ENCODE results near the gene ISYNA1. TPM values are rescaled to one million over a fixed set of nuclear protein-coding genes. Genes with fewer than 3 reads are reported as not detected.

ISYNA1 gene
- total and polyA plus RNA-seq, 10 of the 15 experiments (the other 5 are each of a cell fraction or from before 2014, with no cell fraction given) = 1.9 to 37.0 (median 9.1) TPM

- TF ChIP-seq MEF2A (IDR thresholded peaks at IDR 0.05; ENCODE audit: insufficient read depth, low read depth, low read length) (no peak), STAT1 (conservative IDR thresholded peaks at IDR 0.05) (no peak), TCF7 (IDR thresholded peaks at IDR 0.05; ENCODE audit: borderline replicate concordance) (no peak), PAX5 (IDR thresholded peaks at IDR 0.05; ENCODE audit: borderline replicate concordance, low read depth, low read length) (no peak), ZSCAN29 (IDR thresholded peaks at IDR 0.05) (no peak), ESRRA (IDR thresholded peaks at IDR 0.05; ENCODE audit: low read length) (no peak), POLR2AphosphoS5 (IDR thresholded peaks at IDR 0.05; ENCODE audit: low read length) (no peak)
Measured at GRCh38 chr19:18389726-18390064, 48.2 kb downstream of the ISYNA1 start (continued).

GRCh38 chr19:18388960-18389725, 48.8 kb downstream of the ISYNA1 start:
- ChIA-PET CTCF (interaction anchor here (0.8 to 9.4 kb wide), 20 partner anchors 9 to 178 kb away, joined by 3 to 144 read pairs (median 6); partner anchors contain the start of genes LRRC25 and SSBP4), SMC1A (ENCODE audit: uncharacterized antibody, unreplicated experiment) (interaction anchor here (0.8 to 4.7 kb wide), 14 partner anchors 9 to 110 kb away, joined by 3 to 60 read pairs (median 4); partner anchors contain the start of genes LRRC25 and SSBP4), POLR2A (interaction anchor here (1.3 to 2.5 kb wide), 6 partner anchors 8 to 108 kb away, joined by 3 to 15 read pairs (median 5); partner anchors contain the start of genes JUND and LRRC25), RAD21 (ENCODE audit: unreplicated experiment) (interaction anchor here (0.8 to 5.5 kb wide), 8 partner anchors 12 to 110 kb away, joined by 3 to 63 read pairs (median 4); partner anchors contain the start of gene SSBP4)
- H3K79me2 ChIP-seq (ENCODE audit: control insufficient read depth, insufficient read depth, low read length) = no peaks in the 10 kb centered on the region
- no peaks in the 10 kb centered on the region for H3K36me3 ChIP-seq (ENCODE audit: control insufficient read depth in 2 of 2, insufficient read depth in 2 of 2, low read length in 1 of 2)
- no TSS peak for BruUV-seq (replicated peaks)
- H3K9ac ChIP-seq (ENCODE audit: control insufficient read depth, insufficient read depth, low read length) = no peak overlapping the region
- 79% methylated on average over 13 of the region's 13 CpGs for WGBS (ENCODE audit: insufficient coverage, insufficient replicate concordance, low lambda C conversion rate, missing lambda C conversion rate)
- intact Hi-C loops (cut with micrococcal nuclease; ENCODE audit: unreplicated experiment) = loop anchor here (1.0 kb wide), 1 partner anchor 19 kb away; no protein-coding TSS in a partner anchor
- no peaks in the 10 kb centered on the region for H4K20me1 ChIP-seq (ENCODE audit: control insufficient read depth, insufficient read depth)
- no peak overlapping the region for H3K4me2 ChIP-seq (ENCODE audit: control insufficient read depth, insufficient read depth)
- in situ Hi-C loops (cut with MboI) = no loop called here
- peaks cover 0 to 3% of the 10 kb centered on the region in 2 experiments; a peak in 3 of 4 replicates for H3K27me3 ChIP-seq (replicated peaks in 1 of 2; ENCODE audit: control insufficient read depth in 2 of 2, insufficient read depth in 2 of 2, low read length in 1 of 2)
- no peaks in the 10 kb centered on the region; the same call in 2 of the 3 replicates for H3K9me3 ChIP-seq (replicated peaks; ENCODE audit: control insufficient read depth, insufficient read depth, low read length)
- no peak overlapping the region for H3K27ac ChIP-seq (ENCODE audit: control insufficient read depth, insufficient read depth)
- DNase-seq (ENCODE audit: low read depth, low spot score) (no peak), FAIRE-seq (no peak), ATAC-seq (no peak)
- no peak overlapping the region; the same call in 1 of the 2 replicates for H2AFZ ChIP-seq (ENCODE audit: control insufficient read depth, low read depth, low read length)
- no peak overlapping the region for H3K4me3 ChIP-seq
- no peak for TF ChIP-seq IRF4 (IDR thresholded peaks at IDR 0.05; ENCODE audit: low read depth, low read length)
- TF ChIP-seq SMARCA5 (IDR thresholded peaks at IDR 0.05) = no peak
- no peak for TF ChIP-seq ETV6 (conservative IDR thresholded peaks at IDR 0.05 in 1 of 2, IDR thresholded peaks at IDR 0.05 in 1 of 2; ENCODE audit: borderline replicate concordance in 1 of 2, low read depth in 1 of 2)
- no peak for TF ChIP-seq EED (IDR thresholded peaks at IDR 0.05; ENCODE audit: low read depth)
- TF ChIP-seq RAD51 (IDR thresholded peaks at IDR 0.05) = no peak
- no peak for TF ChIP-seq RCOR1 (conservative IDR thresholded peaks at IDR 0.05; ENCODE audit: low read depth, low read length)
- TF ChIP-seq SRF (IDR thresholded peaks at IDR 0.05; ENCODE audit: low read depth in 2 of 2, low read length in 2 of 2) = no peak
- no peak for TF ChIP-seq POLR2AphosphoS5 (IDR thresholded peaks at IDR 0.05; ENCODE audit: low read length)
- no peak for TF ChIP-seq USF2 (IDR thresholded peaks at IDR 0.05; ENCODE audit: borderline replicate concordance, low read depth, low read length)
- TF ChIP-seq SUPT20H (IDR thresholded peaks at IDR 0.05; ENCODE audit: borderline replicate concordance, control insufficient read depth, low read depth, low read length) = no peak
- peaks cover 23% of the 10 kb centered on the region for H3K4me1 ChIP-seq (ENCODE audit: control insufficient read depth, insufficient read depth, low read length)
